SK-N-SH (cell line): Measurements from ENCODE around the gene RFPL4A. TPM values are rescaled to one million over a fixed set of nuclear protein-coding genes. Genes with fewer than 3 reads are reported as not detected.

Experiments used
- CTCF ChIA-PET: fragments of 300-600, 350-600 bp; formaldehyde crosslinking; extraction: SDS; loops from one replicate; lab custom pipeline; 2021; lab: Yijun Ruan, JAX
- POLR2A ChIA-PET: fragments of 350-600 bp; sonication (Branson Sonifier 250); formaldehyde crosslinking; extraction: SDS; loops from one replicate; lab custom pipeline; 2020; ENCODE audit warnings: antibody characterized with exemption, inconsistent platforms; lab: Yijun Ruan, JAX
- DNase-seq: peaks from one replicate; pipeline ENCODE4 v3.0.0; 2012
- H2AFZ ChIP-seq: fragments of 200-600 bp; sonication (generic); 2 replicates; pipeline ENCODE4 v1.8.1; 2016; ENCODE audit warnings: antibody characterized with exemption, mild to moderate bottlenecking, low read depth
- H3F3A ChIP-seq: fragments of 200-600 bp; sonication (generic); replicated peaks from 2 replicates; pipeline ENCODE3; 2016; ENCODE audit warnings: antibody characterized with exemption, mild to moderate bottlenecking; ENCODE audit not compliant: insufficient read depth
- H3K27ac ChIP-seq, 2 experiments: fragments of 200-500 bp in 1 of 2; fragments of 200-600 bp in 1 of 2; sonication (Bioruptor generic) in 1 of 2; sonication (generic), shearing (Covaris generic) in 1 of 2; 2 replicates each; pipeline versions ENCODE4 v1.5.1 to v1.6.1; 2014 to 2016; ENCODE audit warnings: low read depth in 2 of 2, inconsistent platforms in 1 of 2, low read length in 1 of 2, mild to moderate bottlenecking in 1 of 2, mixed read lengths in 1 of 2
- H3K27me3 ChIP-seq: fragments of 200-600 bp; sonication (generic), shearing (Covaris generic); 2 replicates; pipeline ENCODE4 v1.6.1; 2016; ENCODE audit warnings: mixed run types; ENCODE audit not compliant: insufficient read depth
- H3K36me3 ChIP-seq, 2 experiments: fragments of 200-500 bp in 1 of 2; fragments of 200-600 bp in 1 of 2; sonication (Bioruptor generic) in 1 of 2; sonication (generic) in 1 of 2; replicated peaks in 1 of 2; 2 replicates each; pipeline versions ENCODE3 to v1.5.1; 2014 to 2016; ENCODE audit warnings: low read length in 1 of 2, mild to moderate bottlenecking in 1 of 2; ENCODE audit not compliant: insufficient read depth in 2 of 2, control insufficient read depth in 1 of 2
- H3K4me1 ChIP-seq, 2 experiments: fragments of 200-500 bp in 1 of 2; fragments of 200-600 bp in 1 of 2; sonication (Bioruptor generic) in 1 of 2; sonication (generic), shearing (Covaris generic) in 1 of 2; 2 replicates each; pipeline versions ENCODE4 v1.5.1 to v1.6.1; 2014 to 2016; ENCODE audit warnings: low read depth in 1 of 2, low read length in 1 of 2, mixed run types in 1 of 2; ENCODE audit not compliant: insufficient read depth in 2 of 2, control insufficient read depth in 1 of 2
- H3K4me2 ChIP-seq: fragments of 200-600 bp; sonication (generic), shearing (Covaris generic); 2 replicates; pipeline ENCODE4 v1.6.1; 2017; ENCODE audit warnings: mixed run types
- H3K4me3 ChIP-seq, 2 experiments: fragments of 200-500 bp in 1 of 2; fragments of 200-600 bp in 1 of 2; sonication (Bioruptor generic) in 1 of 2; sonication (generic), shearing (Covaris generic) in 1 of 2; 2 replicates each; pipeline versions ENCODE4 v1.5.1 to v1.8.1; 2014 to 2016; ENCODE audit warnings: low read depth in 2 of 2, inconsistent platforms in 1 of 2, low read length in 1 of 2, mild to moderate bottlenecking in 1 of 2, mixed read lengths in 1 of 2, moderate library complexity in 1 of 2
- H3K79me2 ChIP-seq: fragments of 200-600 bp; sonication (generic); 2 replicates; pipeline ENCODE4 v1.8.1; 2017; ENCODE audit warnings: mild to moderate bottlenecking; ENCODE audit not compliant: insufficient read depth
- H3K9ac ChIP-seq: fragments of 200-600 bp; sonication (generic); 2 replicates; pipeline ENCODE4 v1.6.1; 2017; ENCODE audit warnings: mixed run types
- H3K9me2 ChIP-seq: fragments of 200-600 bp; sonication (generic); 2 replicates; pipeline ENCODE4 v1.6.1; 2017; ENCODE audit warnings: mixed run types
- H3K9me3 ChIP-seq: fragments of 200-600 bp; sonication (generic); 2 replicates; pipeline ENCODE4 v1.6.1; 2017; ENCODE audit warnings: mixed run types, mild to moderate bottlenecking, moderate library complexity
- H4K20me1 ChIP-seq: fragments of 200-600 bp; sonication (generic); 2 replicates; pipeline ENCODE4 v1.6.1; 2017; ENCODE audit warnings: mild to moderate bottlenecking, mixed run types; ENCODE audit not compliant: insufficient read depth
- CHD2 ChIP-seq: fragments of 150-350 bp; IDR thresholded peaks from 2 replicates; pipeline ENCODE4 v1.6.1; 2018; ENCODE audit warnings: low read length; ENCODE audit not compliant: partially characterized antibody
- CTCF ChIP-seq: fragments of 200-600 bp; sonication (generic); IDR thresholded peaks from 2 replicates; pipeline ENCODE4 v1.6.1; 2017; ENCODE audit warnings: antibody characterized with exemption, mild to moderate bottlenecking, moderate library complexity
- EP300 ChIP-seq, 2 experiments: IDR thresholded peaks; 2 replicates each; pipeline versions ENCODE4 v1.4.0 to v1.6.1; 2012; ENCODE audit warnings: borderline replicate concordance in 1 of 2, low read depth in 1 of 2, low read length in 1 of 2
- EZH2phosphoT487 ChIP-seq: fragments of 200-600 bp; sonication (generic); IDR thresholded peaks from 2 replicates; pipeline ENCODE4 v1.6.1; 2017; ENCODE audit warnings: low read depth, mixed run types, mild to moderate bottlenecking, antibody characterized with exemption, moderate library complexity, borderline replicate concordance
- FOSL2 ChIP-seq: IDR thresholded peaks from 2 replicates; pipeline ENCODE4 v1.4.0; 2012; ENCODE audit warnings: low read depth, mild to moderate bottlenecking, moderate library complexity, borderline replicate concordance
- FOXM1 ChIP-seq: IDR thresholded peaks from 2 replicates; pipeline ENCODE4 v1.4.0; 2012; ENCODE audit warnings: low read depth, mild to moderate bottlenecking
- GABPA ChIP-seq: IDR thresholded peaks from 2 replicates; pipeline ENCODE4 v1.4.0; 2012; ENCODE audit warnings: low read depth, mild to moderate bottlenecking
- GATA2 ChIP-seq: sonication (generic); formaldehyde crosslinking; IDR thresholded peaks from 2 replicates; pipeline ENCODE4 v1.5.0; 2020; ENCODE audit warnings: mild to moderate bottlenecking, missing genetic modification reagents
- JUND ChIP-seq: IDR thresholded peaks from 2 replicates; pipeline ENCODE4 v1.4.0; 2012
- MEF2A ChIP-seq: IDR thresholded peaks from 2 replicates; pipeline ENCODE4 v1.4.0; 2012; ENCODE audit warnings: low read depth, borderline replicate concordance
- MXI1 ChIP-seq: IDR thresholded peaks from 2 replicates; pipeline ENCODE4 v1.6.1; 2012; ENCODE audit warnings: mild to moderate bottlenecking, low read depth, low read length, improper control_type of control experiment
- NFIC ChIP-seq: IDR thresholded peaks from 2 replicates; pipeline ENCODE4 v1.4.0; 2012; ENCODE audit warnings: borderline replicate concordance
- POLR2AphosphoS5 ChIP-seq: IDR thresholded peaks from 2 replicates; pipeline ENCODE4 v1.6.1; 2012; ENCODE audit warnings: low read depth, low read length
- RAD21 ChIP-seq: IDR thresholded peaks from 2 replicates; pipeline ENCODE4 v1.6.1; 2012; ENCODE audit warnings: mild to moderate bottlenecking, low read length
- RCOR1 ChIP-seq: fragments of 150-350 bp; IDR thresholded peaks from 2 replicates; pipeline ENCODE4 v1.6.1; 2017; ENCODE audit warnings: antibody characterized with exemption, low read length
- RFX5 ChIP-seq: IDR thresholded peaks from 2 replicates; pipeline ENCODE4 v1.6.1; 2012; ENCODE audit warnings: mild to moderate bottlenecking, improper control_type of control experiment, low read length
- RXRA ChIP-seq: IDR thresholded peaks from 2 replicates; pipeline ENCODE4 v1.4.0; 2012; ENCODE audit warnings: low read depth, mild to moderate bottlenecking, borderline replicate concordance
- SIN3A ChIP-seq: IDR thresholded peaks from 2 replicates; pipeline ENCODE4 v1.6.1; 2012; ENCODE audit warnings: low read depth, mild to moderate bottlenecking, low read length, moderate library complexity, borderline replicate concordance
- SMC3 ChIP-seq: IDR thresholded peaks from 2 replicates; pipeline ENCODE4 v1.6.1; 2012; ENCODE audit warnings: low read depth, low read length, improper control_type of control experiment
- TCF12 ChIP-seq: IDR thresholded peaks from 2 replicates; pipeline ENCODE4 v1.4.0; 2012
- TEAD4 ChIP-seq: IDR thresholded peaks from 2 replicates; pipeline ENCODE4 v1.4.0; 2012; ENCODE audit warnings: mild to moderate bottlenecking, borderline replicate concordance; ENCODE audit not compliant: insufficient read depth
- USF1 ChIP-seq: IDR thresholded peaks from 2 replicates; pipeline ENCODE4 v1.4.0; 2012; ENCODE audit warnings: low read depth, borderline replicate concordance
- WGBS: methylation state at CpG from one replicate; pipeline ENCODE4 v1.1.6; 2017; ENCODE audit warnings: low lambda C conversion rate; 5-methylcytosine and 5-hydroxymethylcytosine counted together
- polyA plus RNA-seq, 3 experiments: library from polyadenylated mRNA; depleted of rRNA; stranded (reverse); fragments of >200 nt; gene quantifications; 2 replicates each; pipeline ENCODE4 v1.2.3, GENCODE V29; 2012
- TF ChIP-seq, protein P1 (sequence below): IDR thresholded peaks from 2 replicates; pipeline ENCODE4 v1.4.0; 2012; ENCODE audit warnings: low read depth, borderline replicate concordance
- TF ChIP-seq, protein P2 (sequence below): IDR thresholded peaks from 2 replicates; pipeline ENCODE4 v1.4.0; 2012; ENCODE audit warnings: low read depth
- TF ChIP-seq, protein P3 (sequence below): fragments of 150-350 bp; IDR thresholded peaks from 2 replicates; pipeline ENCODE4 v1.6.1; 2016; ENCODE audit warnings: mild to moderate bottlenecking, low read depth, low read length

RFPL4A gene
- polyA plus RNA-seq, 1 of the 3 experiments (the other 2 are of a cell fraction): not detected

DNA sequence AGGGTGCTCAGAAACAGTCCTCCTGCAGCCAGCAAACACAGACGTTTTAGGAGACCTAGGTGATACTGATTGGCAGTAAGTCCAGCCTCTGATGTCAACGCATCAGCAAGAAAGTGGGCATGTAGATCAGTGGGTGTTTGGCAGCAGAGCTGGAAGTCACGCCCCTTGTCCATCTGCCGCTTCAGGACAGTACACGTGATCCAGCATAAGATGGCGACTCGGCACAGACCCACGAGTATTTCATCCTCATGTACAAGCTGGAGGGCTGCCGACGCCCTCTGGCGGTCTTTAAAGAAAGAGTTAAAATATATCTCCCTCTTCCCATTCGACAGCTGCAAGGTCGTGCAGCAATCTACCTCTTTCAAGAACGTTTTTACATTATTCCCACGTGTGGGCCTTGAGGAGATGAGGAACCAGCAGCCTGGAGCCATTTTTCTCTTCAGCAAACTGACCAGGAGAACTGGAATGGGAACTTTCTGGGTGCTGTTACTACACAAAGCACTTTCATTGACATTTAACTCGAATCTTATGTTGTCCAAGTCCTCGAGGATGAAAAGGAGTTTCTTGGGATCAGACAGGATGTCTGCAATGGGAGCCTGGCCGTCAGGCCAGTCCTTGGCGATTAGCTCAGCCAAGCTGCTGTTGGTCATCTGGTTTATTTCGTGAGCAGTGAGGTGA, 50.6 kb downstream of the RFPL4A start:
- no peaks in the 10 kb centered on the region for H3K79me2 ChIP-seq
- peaks cover 9% of the 10 kb centered on the region; the same call in 1 of the 2 replicates for H3K27me3 ChIP-seq
- H3K27ac ChIP-seq: no peak overlapping the region
- WGBS: 11% methylated on average over 20 of the region's 20 CpGs
- H3K4me1 ChIP-seq: no peaks in the 10 kb centered on the region; a peak in 1 of 4 replicates
- peak overlapping the region; percentile 36 for H2AFZ ChIP-seq
- H4K20me1 ChIP-seq: no peaks in the 10 kb centered on the region
- H3K4me2 ChIP-seq: no peak overlapping the region; the same call in 1 of the 2 replicates
- ChIA-PET CTCF (interaction anchor here (0.8 to 3.0 kb wide), 8 partner anchors 9 to 1135 kb away, joined by 3 to 11 read pairs (median 4); partner anchors contain the start of genes NLRP11 and NLRP4), POLR2A (no interaction called here)
- peak; percentile 61 for DNase-seq
- no peaks in the 10 kb centered on the region for H3K9me3 ChIP-seq
- no peak overlapping the region for H3K9ac ChIP-seq
- no peaks in the 10 kb centered on the region for H3K36me3 ChIP-seq
- H3F3A ChIP-seq: no peaks in the 10 kb centered on the region
- H3K4me3 ChIP-seq: no peak overlapping the region
- H3K9me2 ChIP-seq: no peaks in the 10 kb centered on the region
- TF ChIP-seq RFX5: no peak
- TF ChIP-seq RXRA: no peak
- no peak for TF ChIP-seq SIN3A
- TF ChIP-seq RAD21: peak; percentile 49
- TF ChIP-seq TCF12: no peak
- no peak for TF ChIP-seq JUND
- peak; percentile 35; the same call in 1 of the 2 replicates for TF ChIP-seq SMC3
- TF ChIP-seq, protein P1, sequence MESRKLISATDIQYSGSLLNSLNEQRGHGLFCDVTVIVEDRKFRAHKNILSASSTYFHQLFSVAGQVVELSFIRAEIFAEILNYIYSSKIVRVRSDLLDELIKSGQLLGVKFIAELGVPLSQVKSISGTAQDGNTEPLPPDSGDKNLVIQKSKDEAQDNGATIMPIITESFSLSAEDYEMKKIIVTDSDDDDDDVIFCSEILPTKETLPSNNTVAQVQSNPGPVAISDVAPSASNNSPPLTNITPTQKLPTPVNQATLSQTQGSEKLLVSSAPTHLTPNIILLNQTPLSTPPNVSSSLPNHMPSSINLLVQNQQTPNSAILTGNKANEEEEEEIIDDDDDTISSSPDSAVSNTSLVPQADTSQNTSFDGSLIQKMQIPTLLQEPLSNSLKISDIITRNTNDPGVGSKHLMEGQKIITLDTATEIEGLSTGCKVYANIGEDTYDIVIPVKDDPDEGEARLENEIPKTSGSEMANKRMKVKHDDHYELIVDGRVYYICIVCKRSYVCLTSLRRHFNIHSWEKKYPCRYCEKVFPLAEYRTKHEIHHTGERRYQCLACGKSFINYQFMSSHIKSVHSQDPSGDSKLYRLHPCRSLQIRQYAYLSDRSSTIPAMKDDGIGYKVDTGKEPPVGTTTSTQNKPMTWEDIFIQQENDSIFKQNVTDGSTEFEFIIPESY: no peak
- TF ChIP-seq MEF2A: no peak
- no peak for TF ChIP-seq POLR2AphosphoS5
- no peak for TF ChIP-seq EP300 (IDR thresholded peaks at IDR 0.05; ENCODE audit: borderline replicate concordance in 1 of 2, low read depth in 1 of 2, low read length in 1 of 2)
- TF ChIP-seq USF1: peak; percentile 83
- TF ChIP-seq GATA2 (CRISPR knock-in tag): no peak
- no peak for TF ChIP-seq RCOR1
- no peak for TF ChIP-seq GABPA
- TF ChIP-seq MXI1: peak; percentile 55; the same call in 1 of the 2 replicates
- no peak for TF ChIP-seq TEAD4
- TF ChIP-seq, protein P2, sequence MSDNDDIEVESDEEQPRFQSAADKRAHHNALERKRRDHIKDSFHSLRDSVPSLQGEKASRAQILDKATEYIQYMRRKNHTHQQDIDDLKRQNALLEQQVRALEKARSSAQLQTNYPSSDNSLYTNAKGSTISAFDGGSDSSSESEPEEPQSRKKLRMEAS: peak; percentile 84
- TF ChIP-seq FOSL2: no peak
- TF ChIP-seq, protein P3, sequence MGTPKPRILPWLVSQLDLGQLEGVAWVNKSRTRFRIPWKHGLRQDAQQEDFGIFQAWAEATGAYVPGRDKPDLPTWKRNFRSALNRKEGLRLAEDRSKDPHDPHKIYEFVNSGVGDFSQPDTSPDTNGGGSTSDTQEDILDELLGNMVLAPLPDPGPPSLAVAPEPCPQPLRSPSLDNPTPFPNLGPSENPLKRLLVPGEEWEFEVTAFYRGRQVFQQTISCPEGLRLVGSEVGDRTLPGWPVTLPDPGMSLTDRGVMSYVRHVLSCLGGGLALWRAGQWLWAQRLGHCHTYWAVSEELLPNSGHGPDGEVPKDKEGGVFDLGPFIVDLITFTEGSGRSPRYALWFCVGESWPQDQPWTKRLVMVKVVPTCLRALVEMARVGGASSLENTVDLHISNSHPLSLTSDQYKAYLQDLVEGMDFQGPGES: no peak
- TF ChIP-seq FOXM1: no peak
- peak; percentile 62 for TF ChIP-seq CTCF
- no peak for TF ChIP-seq CHD2
- TF ChIP-seq NFIC: no peak
- TF ChIP-seq EZH2phosphoT487: no peak
